Hematopoietic multipotent progenitor cell treated with erythropoietin and hydrocortisone succinate and interleukin-3 and kit ligand, for 6 days (in vitro differentiated cells): ENCODE measurements around the gene ATOSB.

Experiments used
- DNase-seq: peaks from one replicate; pipeline ENCODE4 v3.0.0-alpha.2; 2015

ATOSB gene

DNA sequence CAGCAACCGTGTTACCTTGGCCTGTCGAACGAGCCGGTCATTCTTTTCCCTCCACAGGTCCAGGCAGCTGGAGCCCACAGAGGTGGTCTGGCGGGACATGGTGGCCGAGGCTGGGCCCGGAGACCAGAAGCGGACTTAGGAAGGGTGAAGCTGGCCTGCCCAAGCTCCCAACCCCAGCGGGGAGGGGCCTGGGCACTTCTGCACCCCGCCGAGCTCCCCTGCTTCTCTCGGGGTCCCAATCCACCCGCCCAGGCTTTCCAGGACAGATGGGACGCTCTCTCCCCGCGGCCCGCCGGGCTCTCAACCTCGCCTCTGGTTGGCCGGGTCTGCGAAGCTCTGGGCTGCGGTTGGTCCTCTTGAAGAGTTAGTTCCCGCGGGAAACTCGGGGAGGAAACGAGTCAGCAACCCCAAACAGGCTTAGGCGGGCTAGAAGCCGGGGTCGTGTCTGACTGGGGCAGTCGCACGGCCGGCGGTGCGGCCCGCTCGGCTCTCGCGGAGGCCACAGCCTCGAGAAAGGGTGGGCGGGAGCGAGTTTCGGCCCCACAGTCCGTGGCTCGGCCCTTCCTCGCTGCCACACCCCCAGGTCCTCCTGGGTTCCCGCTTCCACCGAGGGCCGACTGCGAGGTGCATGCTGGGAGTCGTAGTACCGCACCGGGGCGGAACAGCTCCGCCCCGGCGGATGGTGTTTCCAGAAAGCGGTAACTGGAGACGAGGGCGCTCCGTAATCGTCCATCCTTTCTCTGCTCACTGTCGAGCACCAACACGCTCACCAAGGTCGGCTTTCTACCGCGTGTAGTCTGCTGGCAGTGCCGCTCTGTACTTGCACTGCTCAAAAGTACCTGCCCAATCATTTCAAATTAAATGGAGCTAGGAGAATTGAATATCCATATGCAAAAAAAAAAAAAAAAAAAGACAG lies 36.0 kb downstream of the ATOSB start, which contains the start of gene FANCG:
Gene FANCG, minus strand, starts transcription at position 517 of the 916 bp plus-strand sequence. Its CDS starts 418 bp downstream, at position 99.
- DNase-seq, result peak; percentile 96

DNA sequence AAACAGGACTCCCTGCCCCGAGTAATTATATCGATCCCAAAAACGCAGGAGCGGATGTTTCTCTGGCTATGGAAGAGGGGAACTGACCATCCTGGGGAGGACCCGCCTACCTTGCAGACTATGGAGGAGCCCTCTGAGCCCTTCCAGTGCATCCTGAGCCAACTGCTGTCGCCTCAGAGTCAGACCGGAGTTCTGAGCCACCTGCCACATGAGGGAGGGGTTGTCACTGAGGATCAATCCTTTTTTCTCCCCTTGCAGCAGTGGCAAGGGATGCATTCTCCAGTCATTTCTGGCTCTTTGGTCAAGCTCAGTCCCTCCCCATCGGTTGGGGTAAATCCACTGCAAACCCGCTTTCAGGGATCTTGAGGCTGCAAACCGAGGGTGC lies 36.6 kb downstream of the ATOSB start:
- DNase-seq, result peak; percentile 34

GRCh38 chr9:35078066-35078465 lies 37.6 kb downstream of the ATOSB start:
- DNase-seq, result no peak

DNA sequence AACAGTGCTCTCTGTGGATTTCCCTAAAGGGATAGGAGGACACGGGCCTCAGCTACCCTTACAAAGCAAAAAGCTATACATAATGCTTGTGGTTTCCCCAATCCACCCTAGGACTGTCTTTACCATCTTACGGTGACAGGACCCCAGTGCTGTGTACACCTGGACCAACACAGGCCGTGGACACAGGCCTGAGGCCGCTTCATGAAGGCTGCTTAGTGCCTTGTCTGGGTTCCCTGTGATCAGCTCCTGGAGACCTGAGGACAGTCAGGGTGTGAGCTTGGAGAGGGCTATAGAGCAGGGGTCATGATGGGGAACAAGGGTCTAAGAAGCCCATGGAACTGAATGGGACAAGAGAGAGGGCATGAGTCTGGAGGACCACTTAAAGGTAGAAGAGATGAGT lies 38.8 kb downstream of the ATOSB start:
- DNase-seq, result no peak

DNA sequence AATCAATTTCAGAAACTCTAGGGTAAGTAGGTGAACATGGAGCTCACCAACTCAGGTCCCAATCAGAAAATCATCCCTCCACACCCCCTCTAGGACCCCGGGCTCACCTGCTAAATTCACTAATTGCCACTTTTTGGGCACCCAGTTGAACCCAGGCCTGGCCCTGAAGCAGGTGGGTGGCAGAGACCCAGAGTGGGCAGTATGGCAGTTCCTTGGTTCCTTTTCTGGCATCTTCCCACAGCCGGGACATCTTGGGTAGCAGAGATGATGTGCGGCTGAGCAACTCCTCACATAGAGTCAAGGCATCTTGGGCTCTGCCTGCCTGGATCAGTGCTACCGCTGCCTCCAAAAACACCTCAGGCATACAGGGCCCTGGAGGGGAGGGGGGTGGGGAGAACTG lies 40.3 kb downstream of the ATOSB start:
- DNase-seq, result no peak

DNA sequence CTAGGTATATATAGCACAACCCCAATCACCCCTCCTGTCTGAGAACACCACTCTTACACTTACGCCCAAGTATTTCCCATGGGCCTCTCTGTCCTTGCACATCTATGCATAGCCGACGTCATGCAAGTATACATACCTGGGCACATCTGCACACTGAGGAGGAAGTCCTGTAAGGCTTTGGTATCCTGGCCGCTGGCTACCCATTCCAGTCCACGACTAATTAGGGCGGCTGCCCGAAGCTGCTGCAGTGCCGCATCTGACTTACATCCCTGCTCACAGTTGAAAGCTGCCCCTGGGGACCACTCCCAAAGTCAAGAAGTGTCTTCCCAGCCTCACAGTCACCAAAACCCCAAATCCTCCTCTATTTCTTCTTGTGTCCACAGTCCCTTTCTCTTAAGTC lies 40.9 kb downstream of the ATOSB start:
- DNase-seq, result no peak

- no peak for DNase-seq
Measured at GRCh38 chr9:35074141-35074540, 41.5 kb downstream of the ATOSB start.

DNA sequence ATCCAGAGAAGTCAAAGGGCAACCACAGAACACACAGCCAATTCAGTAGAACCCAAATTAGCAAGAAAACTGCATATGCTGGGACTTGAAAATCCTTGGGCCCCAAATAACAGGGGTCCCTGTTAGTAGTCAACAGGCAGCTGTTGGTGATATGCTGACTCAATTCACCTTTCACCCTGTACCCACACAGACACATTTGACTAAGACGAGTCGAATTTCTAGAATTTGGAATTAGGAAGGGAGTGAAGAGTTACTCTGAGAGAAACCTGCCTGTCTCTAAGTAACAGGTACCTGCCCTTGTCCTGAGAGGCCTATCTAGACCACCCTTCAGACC lies 42.4 kb downstream of the ATOSB start:
- no peak for DNase-seq

DNA sequence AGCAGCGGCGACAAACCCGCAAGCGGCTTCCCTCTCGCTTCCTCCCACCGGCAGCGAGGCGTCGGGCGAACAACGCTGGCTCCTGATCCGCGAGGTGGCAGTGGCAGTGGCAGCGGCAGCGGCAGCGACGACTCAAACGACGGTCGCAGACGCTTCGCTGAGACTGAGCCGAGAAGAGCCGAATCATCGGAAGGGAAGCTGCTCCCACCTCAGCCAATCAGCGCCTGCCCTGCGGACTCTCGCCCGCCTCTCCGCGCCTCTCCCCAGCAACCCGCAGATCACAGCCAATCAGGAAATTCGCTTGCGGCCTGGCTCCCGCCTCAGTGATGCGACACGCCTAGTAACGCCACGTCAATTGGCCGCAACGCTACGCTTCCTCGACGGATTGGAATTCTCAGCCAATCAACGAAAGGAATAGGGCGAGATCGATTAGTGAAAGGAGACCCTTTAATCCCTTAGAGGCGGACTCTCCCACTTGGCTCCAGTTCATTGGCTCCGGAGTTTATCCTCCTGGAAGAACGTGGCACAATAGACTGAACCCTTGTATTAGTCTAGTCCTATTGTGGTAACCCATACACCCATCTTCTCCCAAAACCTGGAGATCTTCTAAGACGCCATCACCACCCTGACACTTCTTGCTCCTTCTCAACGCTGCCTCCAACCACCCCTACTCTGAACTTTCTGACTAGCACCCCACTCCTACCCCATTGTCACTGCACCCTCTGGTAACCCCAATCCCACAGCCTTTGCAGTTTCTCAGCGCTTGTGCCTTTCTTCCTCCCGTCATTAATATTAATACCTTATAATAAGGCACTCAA lies 43.0 kb downstream of the ATOSB start, which contains the start of gene VCP:
Gene VCP, minus strand, starts transcription at position 165 of the 818 bp plus-strand sequence. CDS start 272 bp downstream, outside the sequence.
- DNase-seq, result peak; percentile 99

DNA sequence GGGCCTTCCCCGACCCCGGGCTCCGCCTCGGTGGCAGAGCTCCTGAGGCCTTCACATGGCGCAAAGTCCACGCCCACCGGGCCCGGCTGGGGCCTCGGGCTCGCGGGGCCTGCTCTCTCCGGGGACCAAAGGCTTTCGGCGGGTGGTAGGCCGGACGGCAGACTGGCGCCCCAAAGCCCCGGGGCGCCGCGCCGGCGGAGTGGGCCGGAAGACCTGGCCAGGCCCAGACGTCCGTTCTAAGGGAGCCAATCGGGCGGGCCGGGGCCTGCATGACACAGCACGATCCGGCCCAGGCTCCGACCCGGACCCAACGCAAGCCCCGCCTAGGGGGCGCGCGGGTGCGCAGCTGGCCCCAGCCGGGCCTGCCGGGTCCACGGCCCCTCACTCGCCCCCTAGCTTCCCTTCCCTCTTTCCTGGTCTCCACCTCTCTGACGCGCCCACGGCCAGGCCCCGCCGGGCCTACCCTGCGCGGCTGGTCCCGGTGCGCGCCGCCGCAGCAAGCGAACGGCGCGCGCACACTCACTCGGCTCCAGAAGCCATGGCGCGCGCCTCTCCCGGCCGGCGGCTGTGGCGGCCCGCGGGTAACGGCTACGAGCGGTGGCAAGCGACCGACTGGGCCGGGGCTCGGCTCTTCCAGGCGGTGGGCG lies 43.7 kb downstream of the ATOSB start:
- DNase-seq, result peak; percentile 91

- DNase-seq, result peak; percentile 38
Measured at GRCh38 chr9:35070823-35071813, 44.5 kb downstream of the ATOSB start.

DNA sequence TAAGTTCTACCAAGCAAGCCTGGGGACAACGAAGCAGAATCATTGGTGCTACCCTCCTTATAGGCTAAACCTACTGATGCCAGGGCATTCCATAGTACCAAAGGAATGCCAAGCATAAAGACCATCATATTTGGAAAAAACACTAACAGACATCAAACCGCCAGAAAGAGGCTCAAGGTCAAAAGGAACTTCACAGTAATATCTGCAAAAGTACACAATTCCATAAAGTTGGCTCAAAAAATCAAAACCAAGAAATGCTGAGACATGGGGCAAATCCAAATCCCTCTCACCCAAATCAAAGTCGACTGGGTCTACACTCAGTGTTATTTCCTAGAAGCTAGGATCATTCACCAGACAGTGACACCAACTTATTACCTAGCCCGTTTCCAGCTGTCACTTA lies 46.6 kb downstream of the ATOSB start:
- DNase-seq, result no peak

- no peak for DNase-seq
Measured at GRCh38 chr9:35067056-35067455, 48.6 kb downstream of the ATOSB start.

DNA sequence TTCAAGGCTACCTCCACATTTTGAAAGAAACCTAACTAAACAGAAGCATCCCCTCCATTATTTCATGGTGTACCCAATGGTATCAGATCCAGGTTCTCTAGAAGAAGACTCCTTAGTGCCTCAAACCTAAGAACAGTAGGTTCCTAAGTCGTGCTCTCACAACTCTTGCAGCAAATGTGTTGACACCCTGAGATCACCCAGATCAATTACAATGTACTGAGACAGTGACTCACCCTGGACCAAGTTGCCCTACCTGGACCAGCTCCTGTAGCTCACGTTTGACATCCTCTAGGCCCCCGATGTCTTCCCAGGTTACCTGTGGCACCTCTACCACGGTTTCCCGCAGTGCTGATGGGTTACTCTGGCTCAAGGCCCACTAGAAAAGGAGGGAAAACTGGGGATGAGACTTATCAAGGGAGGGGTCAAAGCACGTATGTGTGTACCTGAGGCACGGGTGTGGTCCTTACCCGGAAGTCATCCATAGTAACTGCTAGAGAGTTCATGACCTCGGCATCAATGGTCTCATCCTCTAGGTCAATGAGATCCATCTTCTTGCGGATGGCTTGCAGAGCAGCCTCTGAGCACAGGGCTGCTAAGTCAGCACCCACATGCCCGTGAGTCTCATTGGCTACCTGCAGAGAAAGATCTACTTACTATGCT lies 55.0 kb downstream of the ATOSB start:
- no peak for DNase-seq

DNA sequence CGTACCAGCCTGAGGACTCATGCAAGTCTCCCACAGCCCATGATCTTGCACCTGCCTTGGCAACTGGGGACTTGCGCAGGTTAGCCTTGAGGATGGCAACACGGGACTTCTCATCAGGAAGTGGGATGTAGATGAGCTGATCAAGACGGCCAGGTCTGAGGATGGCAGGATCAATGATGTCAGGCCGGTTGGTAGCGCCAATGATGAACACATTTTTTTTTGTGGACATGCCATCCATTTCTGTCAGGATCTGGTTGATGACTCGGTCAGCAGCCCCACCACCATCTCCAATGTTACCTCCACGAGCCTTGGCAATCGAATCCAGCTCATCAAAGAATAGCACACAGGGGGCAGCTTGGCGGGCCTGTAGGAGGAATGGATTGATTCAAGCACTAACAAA lies 56.2 kb downstream of the ATOSB start:
- no peak for DNase-seq

DNA sequence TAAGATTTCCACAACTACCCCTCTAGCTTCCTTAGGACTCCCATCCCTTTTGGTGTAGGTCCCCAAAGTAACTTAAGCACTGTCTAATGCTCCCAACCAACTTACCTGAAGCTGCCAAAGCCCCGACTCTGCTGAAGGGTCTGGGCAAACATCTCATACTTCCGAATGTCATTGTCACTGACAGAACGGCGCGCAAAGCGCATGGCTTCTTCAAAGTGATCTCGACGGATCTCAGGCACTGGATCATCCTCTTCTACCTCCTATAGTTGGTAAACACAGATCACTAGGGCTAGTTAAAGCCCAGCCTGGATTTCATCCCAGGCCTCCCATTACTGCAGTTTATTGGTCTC lies 58.4 kb downstream of the ATOSB start:
- no peak for DNase-seq

DNA sequence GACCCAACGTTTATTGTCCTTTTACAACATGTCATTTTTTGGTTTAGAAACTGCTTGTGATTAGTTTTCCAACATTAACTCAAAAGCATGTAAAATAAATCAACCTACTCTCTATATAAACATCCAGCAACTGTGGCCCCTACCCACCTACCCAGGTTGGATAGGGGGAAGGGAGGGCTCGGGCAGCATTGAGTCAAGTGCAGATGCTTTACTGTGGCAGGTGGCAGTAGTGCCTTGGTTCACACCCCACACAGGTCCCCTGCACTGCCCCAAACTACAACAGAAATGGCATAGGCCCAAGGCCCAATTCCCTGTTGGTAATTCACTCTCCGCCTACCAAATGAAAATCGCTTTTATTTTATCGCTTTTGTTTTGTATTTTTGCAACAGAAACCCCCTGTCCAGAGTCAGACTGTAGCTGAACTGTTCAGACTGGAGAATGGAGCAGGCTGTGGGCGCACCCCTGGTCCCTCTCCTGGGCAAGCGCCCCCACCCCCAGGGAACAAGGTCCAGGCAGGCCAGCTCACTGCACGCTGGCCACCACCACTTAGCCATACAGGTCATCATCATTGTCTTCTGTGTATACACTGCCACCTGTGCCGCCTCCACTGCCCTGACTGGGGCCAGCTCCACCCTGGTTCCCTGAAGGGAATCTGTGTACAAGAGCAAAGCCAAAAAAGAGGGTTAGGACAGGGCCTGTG lies 58.9 kb downstream of the ATOSB start:
- DNase-seq, result no peak

DNA sequence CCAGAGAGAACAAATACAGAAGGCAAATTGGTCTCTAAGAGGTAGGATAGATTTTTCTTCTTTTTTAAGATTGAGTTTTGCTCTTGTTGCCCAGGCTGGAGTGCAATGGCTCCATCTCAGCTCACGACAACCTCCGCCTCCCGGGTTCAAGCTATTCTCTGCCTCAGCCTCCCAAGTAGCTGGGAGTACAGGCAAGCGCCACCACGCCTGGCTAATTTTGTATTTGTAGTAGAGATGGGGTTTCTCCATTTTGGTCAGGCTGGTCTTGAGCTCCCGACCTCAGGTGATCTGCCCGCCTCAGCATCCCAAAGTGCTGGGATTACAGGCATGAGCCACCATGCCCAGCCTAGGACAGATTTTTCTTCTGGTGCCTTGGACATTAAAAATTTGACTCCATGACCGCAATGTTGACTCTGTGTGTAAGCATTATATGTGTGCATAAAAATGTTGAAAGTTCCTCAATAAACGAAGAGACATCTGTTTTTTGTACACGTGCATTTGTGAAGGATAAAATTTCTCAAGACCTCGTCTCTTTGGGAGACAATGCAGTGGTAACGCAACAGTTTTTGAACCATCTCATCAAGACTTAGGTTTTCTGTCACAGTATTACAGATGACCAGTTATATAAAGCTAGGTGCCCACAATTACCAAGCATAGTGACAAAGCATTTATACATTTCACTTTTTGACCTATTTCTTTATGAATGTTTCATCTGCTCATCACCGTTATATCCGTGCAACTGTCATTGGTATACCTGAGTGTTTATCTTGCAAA lies 60.6 kb downstream of the ATOSB start:
- DNase-seq, result no peak

DNA sequence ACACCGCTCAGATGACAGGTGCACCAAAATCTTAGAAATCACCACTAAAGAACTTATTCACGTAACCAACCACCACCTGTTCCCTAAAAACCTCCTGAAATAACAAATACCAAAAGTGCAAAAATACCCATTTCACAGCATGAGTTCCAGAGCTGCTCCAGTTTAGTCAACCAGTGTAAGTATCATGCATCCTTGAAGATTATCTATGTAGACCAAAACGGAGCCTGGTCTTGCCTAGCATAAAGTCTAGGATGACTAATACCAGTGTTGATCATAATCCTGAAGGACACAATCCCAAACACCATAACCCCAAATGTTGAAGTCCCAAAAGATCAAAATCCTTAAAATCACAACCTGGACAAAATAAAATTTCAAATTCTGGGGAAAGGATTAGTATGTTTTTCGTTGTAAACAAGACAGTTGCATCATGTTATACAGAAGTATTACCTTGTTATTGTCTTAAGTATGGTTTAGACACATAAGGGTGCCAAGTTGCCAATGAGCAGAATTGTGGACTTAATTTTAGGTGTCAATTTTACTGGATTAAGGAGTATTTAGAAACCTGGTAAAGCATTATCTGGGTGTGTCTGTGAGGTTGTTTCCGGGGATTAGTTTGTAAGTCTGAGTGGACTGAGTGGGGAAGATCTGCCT lies 61.4 kb downstream of the ATOSB start:
- DNase-seq, result no peak
